Caco-2 (cell line): Measurements from ENCODE around the gene PER3. TPM values are rescaled to one million over a fixed set of nuclear protein-coding genes. Genes with fewer than 3 reads are reported as not detected.

ENCODE experiments used
- BruUV-seq: library from RNA; stranded (reverse); fragments of 400-500 nt; replicated peaks from 2 replicates; lab custom pipeline; 2021; lab: Mats Ljungman, UMichigan
- CTCF ChIA-PET: fragments of 300-600 bp; sonication (Branson Sonifier 250); formaldehyde crosslinking; loops from one replicate; lab custom pipeline; 2022; ENCODE audit warnings: antibody characterized with exemption; lab: Charles Lee
- POLR2A ChIA-PET: fragments of 300-600 bp; sonication (Branson Sonifier 250); formaldehyde crosslinking; loops from one replicate; lab custom pipeline; 2022; ENCODE audit warnings: antibody characterized with exemption; lab: Charles Lee
- DNase-seq, 2 experiments: peaks; one replicate each; pipeline versions ENCODE4 v3.0.0 to v3.0.0-alpha.2; 2020 to 2022
- H3K27me3 ChIP-seq: replicated peaks from 2 replicates; pipeline ENCODE4 v1.6.0; 2011; ENCODE audit warnings: low read length; ENCODE audit not compliant: control insufficient read depth, insufficient read depth
- H3K36me3 ChIP-seq: 2 replicates; pipeline ENCODE4 v1.5.1; 2011; ENCODE audit warnings: low read length; ENCODE audit not compliant: control insufficient read depth, insufficient read depth
- H3K4me1 ChIP-seq: fragments of 250-450 bp; sonication (Bioruptor Pico); 2 replicates; pipeline ENCODE4 v1.5.1; 2020; ENCODE audit warnings: mild to moderate bottlenecking
- H3K4me3 ChIP-seq: 2 replicates; pipeline ENCODE4 v1.5.1; 2011; ENCODE audit warnings: low read depth, mild to moderate bottlenecking, control low read depth, low read length
- H3K9me3 ChIP-seq: fragments of 250-450 bp; sonication (Bioruptor Pico); 2 replicates; pipeline ENCODE4 v1.5.1; 2020; ENCODE audit warnings: mild to moderate bottlenecking, moderate library complexity
- H3K27ac Mint-ChIP-seq: one replicate; pipeline ENCODE4 v1.8.0; 2022; ENCODE audit warnings: mixed read lengths; ENCODE audit not compliant: unreplicated experiment
- H3K27me3 Mint-ChIP-seq: one replicate; pipeline ENCODE4 v1.8.0; 2022; ENCODE audit warnings: mixed read lengths; ENCODE audit not compliant: insufficient read depth, unreplicated experiment
- H3K36me3 Mint-ChIP-seq: one replicate; pipeline ENCODE4 v1.8.0; 2022; ENCODE audit warnings: mild to moderate bottlenecking, mixed read lengths; ENCODE audit not compliant: insufficient read depth, unreplicated experiment
- H3K4me1 Mint-ChIP-seq: one replicate; pipeline ENCODE4 v1.8.0; 2022; ENCODE audit warnings: low read depth, mixed read lengths; ENCODE audit not compliant: unreplicated experiment
- H3K4me3 Mint-ChIP-seq: one replicate; pipeline ENCODE4 v1.8.0; 2022; ENCODE audit warnings: mild to moderate bottlenecking, moderate library complexity, mixed read lengths; ENCODE audit not compliant: unreplicated experiment
- H3K9me3 Mint-ChIP-seq: one replicate; pipeline ENCODE4 v1.8.0; 2022; ENCODE audit warnings: mixed read lengths; ENCODE audit not compliant: unreplicated experiment
- intact Hi-C: fragments of 100-400 bp; cut with micrococcal nuclease; formaldehyde crosslinking; loops from one replicate; pipeline ENCODE4 v1.10.0; 2022; ENCODE audit not compliant: unreplicated experiment
- total RNA-seq: library from RNA; stranded (reverse); gene quantifications from 2 replicates; pipeline ENCODE4 v1.2.3, GENCODE V29; 2022
- TF ChIP-seq, protein P1 (sequence below), 2 experiments: fragments of 200-600 bp in 1 of 2; IDR thresholded peaks; 1 replicate in 1 of 2; 2 replicates in 1 of 2; pipeline versions ENCODE4 v1.5.1 to v1.8.0; 2011 to 2022; ENCODE audit warnings: antibody characterized with exemption in 1 of 2, control low read depth in 1 of 2, inconsistent platforms in 1 of 2, low read depth in 1 of 2, low read length in 1 of 2, mild to moderate bottlenecking in 1 of 2, moderate library complexity in 1 of 2; ENCODE audit not compliant: insufficient read depth in 1 of 2, severe bottlenecking in 1 of 2, unreplicated experiment in 1 of 2

The PER3 gene
- total RNA-seq, 1 experiment from 2014 or later: 27.4 TPM

DNA sequence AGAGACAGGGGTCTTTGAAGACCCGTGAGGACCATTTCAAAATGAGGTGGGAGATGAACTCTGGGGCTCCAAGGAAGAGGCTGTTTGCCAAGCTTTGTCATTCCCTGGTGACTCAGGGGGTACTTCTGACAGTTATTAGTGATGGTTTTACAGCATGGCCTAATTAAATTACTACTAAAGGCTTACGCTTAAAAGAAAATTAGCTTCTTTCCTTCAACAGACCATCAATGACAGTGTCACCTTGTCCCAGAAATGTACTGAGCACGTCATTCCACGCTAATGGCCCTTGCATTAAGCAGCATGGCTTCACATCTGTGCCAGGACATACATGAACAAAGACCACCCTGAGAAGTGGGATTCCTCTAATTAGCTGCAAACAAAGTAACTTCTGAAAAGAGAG is 73.9 kb downstream of the PER3 start:
- Histone ChIP-seq H3K27me3 (no peaks in the 10 kb centered on the region), H3K36me3 (no peaks in the 10 kb centered on the region), H3K4me3 (no peak overlapping the region), H3K4me1 (peaks cover 9% of the 10 kb centered on the region), H3K9me3 (no peaks in the 10 kb centered on the region)
- H3K4me1 Mint-ChIP-seq: peaks cover 5% of the 10 kb centered on the region
- ChIA-PET CTCF (interaction anchor here (0.6 kb wide), 1 partner anchor 458 kb away, joined by 4 read pairs; no protein-coding TSS in a partner anchor), POLR2A (no interaction called here)
- TF ChIP-seq, protein P1, sequence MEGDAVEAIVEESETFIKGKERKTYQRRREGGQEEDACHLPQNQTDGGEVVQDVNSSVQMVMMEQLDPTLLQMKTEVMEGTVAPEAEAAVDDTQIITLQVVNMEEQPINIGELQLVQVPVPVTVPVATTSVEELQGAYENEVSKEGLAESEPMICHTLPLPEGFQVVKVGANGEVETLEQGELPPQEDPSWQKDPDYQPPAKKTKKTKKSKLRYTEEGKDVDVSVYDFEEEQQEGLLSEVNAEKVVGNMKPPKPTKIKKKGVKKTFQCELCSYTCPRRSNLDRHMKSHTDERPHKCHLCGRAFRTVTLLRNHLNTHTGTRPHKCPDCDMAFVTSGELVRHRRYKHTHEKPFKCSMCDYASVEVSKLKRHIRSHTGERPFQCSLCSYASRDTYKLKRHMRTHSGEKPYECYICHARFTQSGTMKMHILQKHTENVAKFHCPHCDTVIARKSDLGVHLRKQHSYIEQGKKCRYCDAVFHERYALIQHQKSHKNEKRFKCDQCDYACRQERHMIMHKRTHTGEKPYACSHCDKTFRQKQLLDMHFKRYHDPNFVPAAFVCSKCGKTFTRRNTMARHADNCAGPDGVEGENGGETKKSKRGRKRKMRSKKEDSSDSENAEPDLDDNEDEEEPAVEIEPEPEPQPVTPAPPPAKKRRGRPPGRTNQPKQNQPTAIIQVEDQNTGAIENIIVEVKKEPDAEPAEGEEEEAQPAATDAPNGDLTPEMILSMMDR (IDR thresholded peaks at IDR 0.05; ENCODE audit: insufficient read depth in 1 of 2, low read depth in 1 of 2, low read length in 1 of 2, severe bottlenecking in 1 of 2, unreplicated experiment in 1 of 2): no peak
- H3K36me3 Mint-ChIP-seq: no peaks in the 10 kb centered on the region
- H3K4me3 Mint-ChIP-seq: no peak overlapping the region
- BruUV-seq: no TSS peak
- no peak for DNase-seq
- H3K27me3 Mint-ChIP-seq: no peaks in the 10 kb centered on the region
- H3K9me3 Mint-ChIP-seq: no peaks in the 10 kb centered on the region
- intact Hi-C loops: loop anchor here (10.0 kb wide), 1 partner anchor 47 kb away; no protein-coding TSS in a partner anchor
- H3K27ac Mint-ChIP-seq: no peak overlapping the region

DNA sequence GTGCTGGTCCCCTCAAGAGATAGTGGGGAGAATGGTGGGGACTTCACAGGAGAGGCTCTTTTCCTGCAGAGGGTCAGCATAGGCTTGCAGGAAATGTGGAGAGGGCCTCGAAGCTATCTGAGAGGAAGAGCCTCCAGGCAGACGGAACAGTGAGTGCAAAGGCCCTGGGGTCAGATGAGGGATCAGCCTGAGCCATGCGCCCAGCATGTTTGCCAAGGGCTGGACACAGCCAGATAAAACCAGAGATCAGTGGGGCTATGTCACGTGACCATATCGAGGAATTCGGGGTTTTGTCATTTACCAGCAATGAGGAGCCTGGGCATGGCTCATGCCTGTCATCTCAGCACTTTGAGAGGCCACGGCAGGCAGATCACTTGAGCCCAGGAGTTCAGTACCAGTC is 75.3 kb downstream of the PER3 start:
- Mint-ChIP-seq H3K27me3 (no peaks in the 10 kb centered on the region), H3K27ac (no peak overlapping the region), H3K9me3 (no peaks in the 10 kb centered on the region), H3K4me3 (no peak overlapping the region), H3K36me3 (no peaks in the 10 kb centered on the region), H3K4me1 (peaks cover 2% of the 10 kb centered on the region)
- Histone ChIP-seq H3K9me3 (no peaks in the 10 kb centered on the region), H3K36me3 (no peaks in the 10 kb centered on the region), H3K4me1 (no peaks in the 10 kb centered on the region), H3K27me3 (no peaks in the 10 kb centered on the region), H3K4me3 (no peak overlapping the region)
- intact Hi-C loops: loop anchor here (10.0 kb wide), 1 partner anchor 45 kb away; no protein-coding TSS in a partner anchor
- ChIA-PET POLR2A (no interaction called here), CTCF (no interaction called here)
- no TSS peak for BruUV-seq
- DNase-seq: no peak
- TF ChIP-seq, protein P1 (IDR thresholded peaks at IDR 0.05; ENCODE audit: insufficient read depth in 1 of 2, low read depth in 1 of 2, low read length in 1 of 2, severe bottlenecking in 1 of 2, unreplicated experiment in 1 of 2): no peak

DNA sequence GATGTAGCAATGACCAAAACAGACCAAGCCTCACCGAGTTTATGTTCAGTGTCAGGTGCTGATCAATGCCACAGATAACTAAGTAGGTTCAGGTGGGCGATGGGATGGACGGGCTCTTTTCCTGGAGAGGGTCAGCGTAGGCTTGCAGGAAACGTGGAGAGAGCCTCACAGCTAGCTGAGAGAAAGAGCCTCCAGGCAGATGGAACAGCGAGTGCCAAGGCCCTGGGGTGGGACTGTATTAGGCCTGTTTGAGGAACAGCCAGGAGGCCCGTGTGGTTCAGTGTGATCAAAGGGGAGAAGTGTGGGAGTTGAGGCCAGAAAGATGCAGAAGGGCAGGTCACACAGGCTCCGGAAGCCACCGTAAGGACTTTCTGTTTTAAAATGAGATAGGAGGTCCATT is 76.0 kb downstream of the PER3 start:
- Mint-ChIP-seq H3K36me3 (no peaks in the 10 kb centered on the region), H3K27me3 (no peaks in the 10 kb centered on the region), H3K27ac (no peak overlapping the region), H3K4me1 (peaks cover 5% of the 10 kb centered on the region), H3K9me3 (no peaks in the 10 kb centered on the region), H3K4me3 (no peak overlapping the region)
- Histone ChIP-seq H3K4me3 (no peak overlapping the region), H3K36me3 (no peaks in the 10 kb centered on the region), H3K4me1 (no peaks in the 10 kb centered on the region), H3K27me3 (no peaks in the 10 kb centered on the region), H3K9me3 (no peaks in the 10 kb centered on the region)
- TF ChIP-seq, protein P1 (IDR thresholded peaks at IDR 0.05; ENCODE audit: insufficient read depth in 1 of 2, low read depth in 1 of 2, low read length in 1 of 2, severe bottlenecking in 1 of 2, unreplicated experiment in 1 of 2): no peak
- intact Hi-C loops: no loop called here
- POLR2A ChIA-PET: no interaction called here
- CTCF ChIA-PET: no interaction called here
- no TSS peak for BruUV-seq
- no peak for DNase-seq
